ENCODE data around the gene ANKRD33B.

- TF ChIP-seq CTCF (IDR thresholded peaks at IDR 0.05) (no peak), POLR2AphosphoS5 (IDR thresholded peaks at IDR 0.05; ENCODE audit: insufficient read depth in 1 of 2, low read depth in 1 of 2) (no peak), POLR2A (IDR thresholded peaks at IDR 0.05) (no peak)
Measured at GRCh38 chr5:10530601-10531320, 33.1 kb upstream of the ANKRD33B start.

All from vagina (tissue), 2 donors.